ENCODE measurements around the gene NHEJ1. TPM values are rescaled to one million over a fixed set of nuclear protein-coding genes. Genes with fewer than 3 reads are reported as not detected.
A peak's percentile ranks its signal among the peaks of the same experiment; 100 is the strongest.

Gene NHEJ1
- total RNA-seq, 4 donors from 2014 or later, result 13.2 to 20.9 (median 18.4) TPM

GRCh38 chr2:219062081-219062480 is 98.5 kb downstream of the NHEJ1 start:
- DNase-seq (ENCODE audit: low spot score in 2 of 2), result no peak
- 68% methylated on average over 6 of the region's 6 CpGs for WGBS, 2 donors
- no peak for TF ChIP-seq POLR2A (IDR thresholded peaks at IDR 0.05)
- no peak for TF ChIP-seq CTCF (IDR thresholded peaks at IDR 0.05)
- H3K4me3 ChIP-seq (ENCODE audit: low read depth, poor library complexity, severe bottlenecking), result no peak overlapping the region
- intact Hi-C loops (cut with DNase I; ENCODE audit: low total_unique reads), result loop anchor here (10.0 kb wide), 1 partner anchor 263 kb away; no protein-coding TSS in a partner anchor

DNA sequence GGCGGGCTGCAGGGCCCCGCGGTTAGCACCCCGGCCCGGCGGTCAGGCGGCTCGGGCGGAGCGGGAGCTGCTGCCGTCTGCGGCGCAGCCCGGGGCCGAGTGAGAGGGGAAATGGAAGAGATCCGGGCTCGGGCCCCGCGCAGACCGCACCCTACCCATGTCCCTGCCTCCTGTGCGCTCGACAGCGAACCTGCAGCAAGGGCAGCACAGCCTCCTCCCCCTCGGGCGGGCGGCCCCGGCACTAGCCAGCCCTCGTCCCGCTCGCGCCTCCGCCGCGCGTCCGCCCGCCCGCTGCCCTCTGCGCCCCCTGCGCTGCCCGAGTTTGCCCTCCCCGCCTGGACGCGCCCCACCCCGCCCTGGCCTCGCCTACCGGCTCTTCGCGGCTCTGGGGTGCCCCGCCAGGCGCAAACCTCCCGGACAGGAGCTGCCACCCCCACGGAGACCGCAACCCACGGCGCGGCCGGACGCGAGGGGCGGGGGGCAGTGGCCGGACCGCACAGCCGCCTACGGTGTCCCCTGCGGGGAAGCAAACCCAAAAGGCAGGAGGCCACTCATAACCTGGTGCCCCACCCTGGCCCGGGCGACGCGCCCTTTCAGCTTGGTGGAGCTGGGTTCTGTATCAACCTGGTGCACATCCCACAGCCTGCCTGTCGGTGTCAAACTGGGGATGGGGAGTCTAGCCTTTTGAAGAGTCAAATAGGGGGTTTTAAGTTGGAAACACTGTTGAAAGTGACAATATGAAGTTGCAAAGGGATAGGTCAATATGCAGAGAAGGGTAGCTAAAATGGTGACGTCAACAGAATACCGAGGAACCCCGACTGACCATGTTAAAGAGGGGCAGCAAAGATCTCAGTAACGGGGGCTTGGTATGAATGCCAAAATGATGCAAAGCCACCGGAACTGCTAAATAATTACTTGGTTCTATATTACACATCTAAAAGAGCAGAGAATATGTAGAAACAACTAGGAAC is 99.5 kb downstream of the NHEJ1 start, which contains the start of gene IHH:
TSS of gene IHH (minus strand) at position 101 of the 971 bp plus-strand sequence. CDS start 454 bp downstream, outside the sequence.
- intact Hi-C loops (cut with DNase I; ENCODE audit: low total_unique reads), result loop anchor here (10.0 kb wide), 1 partner anchor 264 kb away; no protein-coding TSS in a partner anchor
- no peak for DNase-seq (ENCODE audit: low spot score in 2 of 2)
- 3 to 6% methylated on average over 13 to 39 of the region's 76 CpGs for WGBS, 2 donors

GRCh38 chr2:219059725-219060682 is 100.6 kb downstream of the NHEJ1 start:
- TF ChIP-seq POLR2A (IDR thresholded peaks at IDR 0.05) (no peak), CTCF (IDR thresholded peaks at IDR 0.05) (no peak)
- H3K4me3 ChIP-seq (ENCODE audit: low read depth, poor library complexity, severe bottlenecking), result no peak overlapping the region
- DNase-seq (ENCODE audit: low spot score in 2 of 2), result no peak
- 4 to 5% methylated on average over 5 to 77 of the region's 81 CpGs for WGBS, 2 donors
- intact Hi-C loops (cut with DNase I; ENCODE audit: low total_unique reads), result loop anchor here (10.0 kb wide), 1 partner anchor 265 kb away; no protein-coding TSS in a partner anchor

More for the DNA sequence above, 99.5 kb downstream of the NHEJ1 start, which contains the start of gene IHH:
- TF ChIP-seq POLR2A (IDR thresholded peaks at IDR 0.05), result no peak
- TF ChIP-seq CTCF (IDR thresholded peaks at IDR 0.05), result no peak
- no peak within 1 kb of the TSS for H3K4me3 ChIP-seq (ENCODE audit: low read depth, poor library complexity, severe bottlenecking)

DNA sequence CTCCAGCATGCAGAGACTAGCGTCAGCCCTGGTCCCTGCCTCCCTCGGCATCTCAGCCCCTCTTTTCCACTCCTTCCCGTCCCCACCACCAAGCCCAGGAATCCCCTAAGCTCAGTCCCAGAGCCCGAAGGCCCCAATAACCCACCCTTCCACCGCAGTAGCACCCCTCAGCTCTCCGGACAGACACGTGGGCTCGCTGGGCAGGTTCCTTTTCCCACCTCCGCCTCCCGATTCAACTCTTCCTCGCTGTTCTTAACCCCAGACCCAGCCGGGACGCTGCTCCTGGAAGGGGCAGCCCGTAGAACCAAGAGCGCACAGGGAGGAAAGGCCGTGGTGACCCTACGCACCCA is 101.3 kb downstream of the NHEJ1 start:
- H3K4me3 ChIP-seq (ENCODE audit: low read depth, poor library complexity, severe bottlenecking), result no peak overlapping the region
- 2 to 3% methylated on average over 17 of the region's 17 CpGs for WGBS, 2 donors
- intact Hi-C loops (cut with DNase I; ENCODE audit: low total_unique reads), result no loop called here
- TF ChIP-seq CTCF (IDR thresholded peaks at IDR 0.05) (no peak), POLR2A (IDR thresholded peaks at IDR 0.05) (no peak)
- DNase-seq (ENCODE audit: low spot score in 2 of 2), result no peak

DNA sequence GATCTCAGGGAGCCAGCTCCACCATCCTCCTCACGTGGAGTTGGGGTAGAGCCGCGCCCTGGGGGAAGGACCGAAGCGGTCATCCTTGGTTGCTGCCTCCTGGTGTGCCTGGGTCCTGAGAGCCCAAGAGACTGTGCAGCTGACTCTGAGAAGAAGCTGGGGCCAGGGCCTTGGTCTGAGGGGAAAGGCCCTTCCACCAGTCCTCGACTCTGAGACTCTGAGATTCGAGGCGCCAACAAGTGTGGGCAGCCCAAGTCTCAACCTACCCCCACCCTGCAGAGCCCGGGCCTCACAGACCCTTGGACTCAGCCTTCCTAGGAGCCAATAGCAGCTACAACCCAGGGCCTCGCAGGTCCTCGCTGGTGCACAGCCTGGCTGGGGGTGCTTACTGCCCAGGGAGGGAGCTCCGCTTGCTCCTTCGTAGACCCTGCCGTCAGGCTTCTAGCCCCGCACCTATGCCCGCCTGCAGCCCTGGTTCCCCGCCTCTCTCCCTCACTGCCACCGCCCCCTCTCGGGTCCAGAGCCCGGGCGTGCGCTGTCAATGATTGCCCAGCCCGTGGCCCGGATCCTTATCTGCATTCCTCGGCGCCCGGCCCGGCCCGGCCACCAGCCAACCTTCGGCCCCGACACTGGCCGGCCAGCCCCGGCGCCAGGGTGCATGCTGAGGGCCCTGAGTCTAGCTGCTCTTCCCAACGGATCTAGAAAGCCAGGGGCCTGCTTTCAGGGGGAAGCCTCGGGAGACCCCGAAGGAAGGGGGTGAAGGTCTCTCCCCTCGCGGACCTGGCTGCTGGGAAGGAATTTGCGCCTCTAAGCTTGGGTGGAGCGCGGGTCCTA is 101.9 kb downstream of the NHEJ1 start:
- TF ChIP-seq POLR2A (IDR thresholded peaks at IDR 0.05) (no peak), CTCF (IDR thresholded peaks at IDR 0.05) (no peak)
- 5 to 7% methylated on average over 8 to 36 of the region's 42 CpGs for WGBS, 2 donors
- no peak overlapping the region for H3K4me3 ChIP-seq (ENCODE audit: low read depth, poor library complexity, severe bottlenecking)
- DNase-seq (ENCODE audit: low spot score in 2 of 2), result peak in 1 of 2 donors; percentile 74
- intact Hi-C loops (cut with DNase I; ENCODE audit: low total_unique reads), result no loop called here
